Measurements from ENCODE around the gene SLC7A10. TPM values are rescaled to one million over a fixed set of nuclear protein-coding genes. Genes with fewer than 3 reads are reported as not detected.

The SLC7A10 gene
- total RNA-seq, 1 donor from 2014 or later, result 0.62 TPM

- TF ChIP-seq CTCF (IDR thresholded peaks at IDR 0.05), result no peak
- peak; percentile 43 for DNase-seq
- ATAC-seq, result peak; percentile 3 to 7
- intact Hi-C loops (cut with DNase I), result no loop called here
- H3K27me3 ChIP-seq (ENCODE audit: low read depth), result peaks cover 3% of the 10 kb centered on the region
- peaks cover 5% of the 10 kb centered on the region for H3K9me3 ChIP-seq
- no peaks in the 10 kb centered on the region for H3K36me3 ChIP-seq
- H3K4me1 ChIP-seq, result peaks cover 10% of the 10 kb centered on the region
- no peak overlapping the region for H3K27ac ChIP-seq
- H3K4me3 ChIP-seq, result no peak overlapping the region
Measured at GRCh38 chr19:33241091-33241529, 15.5 kb upstream of the SLC7A10 start.

- H3K9me3 ChIP-seq, result no peaks in the 10 kb centered on the region
- peaks cover 5% of the 10 kb centered on the region for H3K27me3 ChIP-seq (ENCODE audit: low read depth)
- no peak for TF ChIP-seq CTCF (IDR thresholded peaks at IDR 0.05)
- peak; percentile 34 for DNase-seq
- no peak overlapping the region for H3K27ac ChIP-seq
- H3K4me3 ChIP-seq, result no peak overlapping the region
- H3K36me3 ChIP-seq, result no peaks in the 10 kb centered on the region
- peaks cover 10% of the 10 kb centered on the region for H3K4me1 ChIP-seq
- ATAC-seq, result no peak
- intact Hi-C loops (cut with DNase I), result no loop called here
Measured at GRCh38 chr19:33240181-33240771, 14.6 kb upstream of the SLC7A10 start.

GRCh38 chr19:33239223-33239975 is 13.7 kb upstream of the SLC7A10 start:
- peak; percentile 14 for DNase-seq
- ATAC-seq, result no peak
- no peak overlapping the region for H3K27ac ChIP-seq
- peaks cover 12% of the 10 kb centered on the region for H3K27me3 ChIP-seq (ENCODE audit: low read depth)
- H3K36me3 ChIP-seq, result no peaks in the 10 kb centered on the region
- H3K4me3 ChIP-seq, result no peak overlapping the region
- H3K9me3 ChIP-seq, result no peaks in the 10 kb centered on the region
- peaks cover 10% of the 10 kb centered on the region for H3K4me1 ChIP-seq
- intact Hi-C loops (cut with DNase I), result loop anchor here (5.0 kb wide), 1 partner anchor 168 kb away; no protein-coding TSS in a partner anchor
- TF ChIP-seq CTCF (IDR thresholded peaks at IDR 0.05), result no peak

- Histone ChIP-seq H3K27me3 (ENCODE audit: low read depth) (peaks cover 12% of the 10 kb centered on the region), H3K4me1 (peaks cover 10% of the 10 kb centered on the region), H3K9me3 (no peaks in the 10 kb centered on the region), H3K4me3 (no peak overlapping the region), H3K27ac (no peak overlapping the region), H3K36me3 (no peaks in the 10 kb centered on the region)
- DNase-seq, result peak; percentile 22
- no peak for ATAC-seq
- TF ChIP-seq CTCF (IDR thresholded peaks at IDR 0.05), result no peak
- intact Hi-C loops (cut with DNase I), result loop anchor here (5.0 kb wide), 1 partner anchor 169 kb away; no protein-coding TSS in a partner anchor
Measured at GRCh38 chr19:33238481-33239149, 13.0 kb upstream of the SLC7A10 start.

- no peak overlapping the region for H3K4me3 ChIP-seq
- H3K4me1 ChIP-seq, result peaks cover 9% of the 10 kb centered on the region
- no peaks in the 10 kb centered on the region for H3K9me3 ChIP-seq
- no peaks in the 10 kb centered on the region for H3K36me3 ChIP-seq
- no peak for TF ChIP-seq CTCF (IDR thresholded peaks at IDR 0.05)
- intact Hi-C loops (cut with DNase I), result loop anchor here (5.0 kb wide), 1 partner anchor 170 kb away; no protein-coding TSS in a partner anchor
- DNase-seq (no peak), ATAC-seq (no peak)
- no peak overlapping the region for H3K27ac ChIP-seq
- H3K27me3 ChIP-seq (ENCODE audit: low read depth), result peaks cover 12% of the 10 kb centered on the region
Measured at GRCh38 chr19:33236696-33237390, 11.2 kb upstream of the SLC7A10 start.

Data from lower lobe of right lung (tissue), 2 donors.